Smooth muscle cell (in vitro differentiated cells): Measurements from ENCODE around the gene TBCCD1. TPM values are rescaled to one million over a fixed set of nuclear protein-coding genes. Genes with fewer than 3 reads are reported as not detected.

Source experiments
- DNase-seq: peaks from one replicate; lab custom pipeline; 2025; ENCODE audit not compliant: unreplicated experiment; lab: John Stamatoyannopoulos, UW
- H2AFZ ChIP-seq: fragments of 200-600 bp; sonication (generic); 2 replicates; pipeline ENCODE4 v1.6.0; 2016; ENCODE audit warnings: antibody characterized with exemption, low read depth, mild to moderate bottlenecking
- H3F3A ChIP-seq: fragments of 200-600 bp; sonication (generic); 2 replicates; pipeline ENCODE4 v1.6.0; 2017; ENCODE audit warnings: antibody characterized with exemption, low read depth
- H3K27ac ChIP-seq: fragments of 200-600 bp; sonication (generic); 2 replicates; pipeline ENCODE4 v1.5.1; 2016; ENCODE audit warnings: low read depth, mild to moderate bottlenecking
- H3K27me3 ChIP-seq: fragments of 200-600 bp; sonication (generic); 2 replicates; pipeline ENCODE4 v1.6.1; 2016; ENCODE audit warnings: low read depth, mild to moderate bottlenecking
- H3K36me3 ChIP-seq: fragments of 200-600 bp; sonication (generic); 2 replicates; pipeline ENCODE4 v1.5.1; 2016; ENCODE audit warnings: low read depth
- H3K4me1 ChIP-seq: fragments of 200-600 bp; sonication (generic); 2 replicates; pipeline ENCODE4 v1.5.1; 2016; ENCODE audit warnings: low read depth
- H3K4me2 ChIP-seq: fragments of 200-600 bp; sonication (generic); 2 replicates; pipeline ENCODE4 v1.6.0; 2016; ENCODE audit warnings: mild to moderate bottlenecking
- H3K4me3 ChIP-seq: fragments of 200-600 bp; sonication (generic); 2 replicates; pipeline ENCODE4 v1.5.1; 2016; ENCODE audit warnings: mild to moderate bottlenecking
- H3K79me2 ChIP-seq: fragments of 200-600 bp; sonication (generic); 2 replicates; pipeline ENCODE4 v1.6.0; 2016; ENCODE audit warnings: low read depth, mild to moderate bottlenecking
- H3K9ac ChIP-seq: fragments of 200-600 bp; sonication (generic); 2 replicates; pipeline ENCODE4 v1.6.0; 2016; ENCODE audit warnings: low read depth
- H3K9me3 ChIP-seq: fragments of 200-600 bp; sonication (generic); replicated peaks from 2 replicates; pipeline ENCODE4 v1.5.1; 2016; ENCODE audit warnings: low read depth
- H4K20me1 ChIP-seq: fragments of 200-600 bp; sonication (generic); 2 replicates; pipeline ENCODE4 v1.6.0; 2016; ENCODE audit warnings: low read depth
- CTCF ChIP-seq: fragments of 200-600 bp; sonication (generic); IDR thresholded peaks from 2 replicates; pipeline ENCODE4 v1.5.1; 2017; ENCODE audit warnings: borderline replicate concordance, mild to moderate bottlenecking, antibody characterized with exemption; ENCODE audit not compliant: insufficient read depth, poor library complexity, severe bottlenecking
- polyA plus RNA-seq: library from polyadenylated mRNA; unstranded; fragments of >200 nt; fragmentation: Nextera tagmentation; extraction: Ambion mirVana; gene quantifications from 2 replicates; pipeline ENCODE4 v1.2.1, GENCODE V29; 2016
- total RNA-seq: library from RNA; depleted of rRNA; stranded (reverse); fragments of >200 nt; gene quantifications from 2 replicates; pipeline ENCODE4 v1.2.3, GENCODE V29; 2014

The TBCCD1 gene
- total and polyA plus RNA-seq, 2 experiments from 2014 or later: 12.2 to 19.5 TPM

- Histone ChIP-seq H3K9me3 (no peaks in the 10 kb centered on the region), H3K4me1 (peaks cover 6% of the 10 kb centered on the region), H3K36me3 (no peaks in the 10 kb centered on the region), H3K79me2 (no peaks in the 10 kb centered on the region), H3K27ac (no peak overlapping the region), H3K27me3 (no peaks in the 10 kb centered on the region), H3K4me3 (no peak overlapping the region), H3K9ac (no peak overlapping the region), H4K20me1 (no peaks in the 10 kb centered on the region), H3F3A (no peaks in the 10 kb centered on the region), H2AFZ (no peak overlapping the region), H3K4me2 (no peak overlapping the region)
- TF ChIP-seq CTCF: no peak
- no peak for DNase-seq
These were observed 70.5 kb downstream of the TBCCD1 start for GRCh38 chr3:186496635-186497034.

Other genes with a start within 250 kb of the TBCCD1 start
- gene DGKG, start 205.1 kb downstream of the TBCCD1 start, total RNA-seq: 1.1 TPM in 1 of 2 replicates, not detected in the other
- gene DGKG, start 205.1 kb downstream of the TBCCD1 start, polyA plus RNA-seq: 0.64 TPM in 1 of 2 replicates, not detected in the other
- gene CRYGS, start 23.0 kb downstream of the TBCCD1 start, total RNA-seq: 5.5 and 9.2 TPM in 2 replicates
- 6.6 and 13.5 TPM in 2 replicates for gene CRYGS, start 23.0 kb downstream of the TBCCD1 start, polyA plus RNA-seq
- 103 and 115 TPM in 2 replicates for gene DNAJB11, start 3.4 kb upstream of the TBCCD1 start, total RNA-seq
- gene DNAJB11, start 3.4 kb upstream of the TBCCD1 start, polyA plus RNA-seq: 136 and 138 TPM in 2 replicates
- 0.18 TPM in 1 of 2 replicates, not detected in the other for gene AHSG, start 45.7 kb upstream of the TBCCD1 start, total RNA-seq
- gene AHSG, start 45.7 kb upstream of the TBCCD1 start, polyA plus RNA-seq: 0.16 and 0.26 TPM in 2 replicates
- 1.9 TPM in 1 of 2 replicates, not detected in the other for gene FETUB, start 73.1 kb upstream of the TBCCD1 start, total RNA-seq
- gene FETUB, start 73.1 kb upstream of the TBCCD1 start, polyA plus RNA-seq: not detected in 2 replicates
- gene HRG, start 98.7 kb upstream of the TBCCD1 start, total RNA-seq: not detected in 2 replicates
- gene HRG, start 98.7 kb upstream of the TBCCD1 start, polyA plus RNA-seq: not detected in 2 replicates
- gene KNG1, start 150.0 kb upstream of the TBCCD1 start, total RNA-seq: not detected in 2 replicates
- gene KNG1, start 150.0 kb upstream of the TBCCD1 start, polyA plus RNA-seq: not detected in 2 replicates
- 438 and 486 TPM in 2 replicates for gene EIF4A2, start 216.2 kb upstream of the TBCCD1 start, total RNA-seq
- 94.8 and 130 TPM in 2 replicates for gene EIF4A2, start 216.2 kb upstream of the TBCCD1 start, polyA plus RNA-seq
- gene RFC4, start 239.1 kb upstream of the TBCCD1 start, total RNA-seq: 36.4 and 45.5 TPM in 2 replicates
- 24.8 and 27.8 TPM in 2 replicates for gene RFC4, start 239.1 kb upstream of the TBCCD1 start, polyA plus RNA-seq